AG09319 (cell line): ENCODE data around the gene CEP170B.
A peak's percentile ranks its signal among the peaks of the same experiment; 100 is the strongest.

ENCODE experiments used
- DNase-seq: peaks from one replicate; pipeline ENCODE4 v3.0.0-alpha.2; 2010; ENCODE audit warnings: low read depth; ENCODE audit errors: extremely low read depth
- CTCF ChIP-seq: IDR thresholded peaks from 2 replicates; pipeline ENCODE4 v1.5.1; 2011; ENCODE audit warnings: low read depth, mild to moderate bottlenecking, inconsistent platforms, low read length, moderate library complexity

The CEP170B gene

GRCh38 chr14:104866451-104867370, 1.6 kb downstream of the CEP170B start:
- no peak for TF ChIP-seq CTCF
- no peak for DNase-seq

- DNase-seq, result no peak
- no peak for TF ChIP-seq CTCF
Observed at GRCh38 chr14:104867371-104868059, 2.4 kb downstream of the CEP170B start.

GRCh38 chr14:104868060-104868740, 3.1 kb downstream of the CEP170B start:
- no peak for TF ChIP-seq CTCF
- DNase-seq, result no peak

- TF ChIP-seq CTCF, result no peak
- DNase-seq, result no peak
Observed at GRCh38 chr14:104868811-104869572, 3.9 kb downstream of the CEP170B start.

GRCh38 chr14:104869669-104870367, 4.8 kb downstream of the CEP170B start:
- no peak for TF ChIP-seq CTCF
- no peak for DNase-seq

- peak; percentile 27 for TF ChIP-seq CTCF
- no peak for DNase-seq
Observed at GRCh38 chr14:104870368-104871144, 5.5 kb downstream of the CEP170B start.
